KMS-11 (cell line): ENCODE measurements around the gene BRINP3.

ENCODE experiments used
- H2AFZ ChIP-seq: fragments of 200-600 bp; sonication (generic); 2 replicates; pipeline ENCODE4 v1.6.1; 2016; ENCODE audit warnings: antibody characterized with exemption, mixed run types, low read depth
- H3K27ac ChIP-seq: fragments of 200-600 bp; sonication (generic); 2 replicates; pipeline ENCODE4 v1.6.1; 2016; ENCODE audit warnings: mild to moderate bottlenecking, mixed run types
- H3K27me3 ChIP-seq: fragments of 200-600 bp; sonication (generic); 2 replicates; pipeline ENCODE4 v1.6.1; 2017; ENCODE audit warnings: mild to moderate bottlenecking, low read depth, mixed run types, moderate library complexity; ENCODE audit not compliant: insufficient read depth
- H3K36me3 ChIP-seq: fragments of 200-600 bp; sonication (generic); 2 replicates; pipeline ENCODE4 v1.6.1; 2017; ENCODE audit warnings: mild to moderate bottlenecking, mixed run types; ENCODE audit not compliant: insufficient read depth
- H3K4me1 ChIP-seq: fragments of 200-600 bp; sonication (generic); 2 replicates; pipeline ENCODE4 v1.6.1; 2016; ENCODE audit warnings: mild to moderate bottlenecking, low read depth, mixed run types; ENCODE audit not compliant: poor library complexity, severe bottlenecking
- H3K4me2 ChIP-seq: fragments of 200-600 bp; sonication (generic); 2 replicates; pipeline ENCODE4 v1.7.0; 2016; ENCODE audit warnings: mild to moderate bottlenecking, mixed run types
- H3K4me3 ChIP-seq: fragments of 200-600 bp; sonication (generic); IDR thresholded peaks from 2 replicates; pipeline ENCODE4 v1.6.1; 2017; ENCODE audit warnings: low read depth, low read length, mixed read lengths; ENCODE audit not compliant: insufficient read depth
- H3K79me2 ChIP-seq: fragments of 200-600 bp; sonication (generic); 2 replicates; pipeline ENCODE4 v1.6.1; 2016; ENCODE audit warnings: low read depth, mixed run types; ENCODE audit not compliant: insufficient read depth
- H3K9ac ChIP-seq: fragments of 200-600 bp; sonication (generic); 2 replicates; pipeline ENCODE4 v1.6.1; 2016; ENCODE audit warnings: mild to moderate bottlenecking, mixed run types
- H4K20me1 ChIP-seq: fragments of 200-600 bp; sonication (generic); 2 replicates; pipeline ENCODE4 v1.6.1; 2016; ENCODE audit warnings: mild to moderate bottlenecking, mixed run types; ENCODE audit not compliant: insufficient read depth
- CTCF ChIP-seq: fragments of 200-600 bp; sonication (generic); conservative IDR thresholded peaks from 2 replicates; pipeline ENCODE4 v1.6.1; 2017; ENCODE audit warnings: low read depth, mild to moderate bottlenecking, antibody characterized with exemption, low read length, moderate library complexity, mixed read lengths

Gene BRINP3

DNA sequence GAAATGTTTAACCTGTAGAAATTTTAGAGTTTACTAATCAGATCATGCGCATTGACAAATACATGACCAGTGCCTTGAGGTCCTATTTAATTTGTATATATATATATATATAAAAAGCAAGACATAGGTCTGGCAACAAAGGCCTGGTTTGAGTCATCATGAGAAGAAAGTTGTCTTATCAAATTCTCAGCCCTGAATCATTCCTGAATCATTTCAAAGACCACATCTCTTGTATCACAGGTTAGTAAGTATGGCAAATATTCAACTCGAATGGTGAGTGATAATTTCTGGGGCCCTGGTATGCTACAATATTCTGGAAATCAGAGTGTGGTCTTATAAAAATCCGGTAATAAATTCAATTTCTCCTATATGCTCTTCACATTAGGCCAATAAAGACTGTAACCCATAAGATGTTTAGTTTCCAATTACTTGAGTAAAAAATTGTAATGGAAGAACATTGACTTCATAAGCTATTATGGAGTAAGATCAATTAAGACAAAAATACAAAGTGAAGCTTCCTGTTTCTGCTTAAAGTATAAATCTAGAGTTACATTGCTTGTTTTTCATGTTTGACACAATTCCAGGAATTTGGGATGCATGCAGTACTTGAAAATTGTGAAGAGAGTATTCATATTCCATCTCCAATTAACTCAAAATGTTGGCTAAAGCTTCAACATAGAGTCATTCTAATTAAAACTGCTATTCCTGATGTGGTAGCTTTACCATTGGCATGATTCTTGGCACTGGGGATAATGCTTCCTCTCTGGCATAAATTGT is 309.4 kb downstream of the BRINP3 start:
- Histone ChIP-seq H3K27ac (no peak overlapping the region), H3K4me1 (no peaks in the 10 kb centered on the region), H3K27me3 (no peaks in the 10 kb centered on the region), H3K4me2 (no peak overlapping the region), H3K4me3 (no peak overlapping the region), H4K20me1 (no peaks in the 10 kb centered on the region), H3K79me2 (no peaks in the 10 kb centered on the region), H2AFZ (no peak overlapping the region), H3K36me3 (no peaks in the 10 kb centered on the region), H3K9ac (no peak overlapping the region)
- TF ChIP-seq CTCF: no peak

DNA sequence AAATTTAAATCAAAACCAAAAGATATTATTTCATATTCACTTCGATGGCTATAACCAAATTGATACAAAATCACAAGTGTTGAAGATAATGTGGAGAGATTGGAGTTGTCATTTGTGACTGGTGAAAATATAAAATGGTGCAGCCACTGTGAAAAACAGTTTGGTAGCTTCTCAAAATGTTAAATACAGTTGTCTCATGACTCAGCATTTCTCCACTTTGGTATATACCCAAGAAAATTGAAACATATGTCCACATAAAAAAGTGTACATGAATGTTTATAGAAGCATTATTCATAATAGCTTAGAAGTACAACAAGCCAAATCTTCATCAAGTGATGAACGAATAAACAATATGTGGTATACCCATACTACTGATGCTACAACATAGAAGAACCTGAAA is 318.5 kb downstream of the BRINP3 start:
- TF ChIP-seq CTCF: no peak
- H3K4me1 ChIP-seq: no peaks in the 10 kb centered on the region
- H3K27me3 ChIP-seq: no peaks in the 10 kb centered on the region
- H3K27ac ChIP-seq: no peak overlapping the region
- no peaks in the 10 kb centered on the region for H3K36me3 ChIP-seq
- H3K4me2 ChIP-seq: no peak overlapping the region
- no peaks in the 10 kb centered on the region for H3K79me2 ChIP-seq
- no peaks in the 10 kb centered on the region for H4K20me1 ChIP-seq
- no peak overlapping the region for H2AFZ ChIP-seq
- no peak overlapping the region for H3K9ac ChIP-seq
- H3K4me3 ChIP-seq: no peak overlapping the region

DNA sequence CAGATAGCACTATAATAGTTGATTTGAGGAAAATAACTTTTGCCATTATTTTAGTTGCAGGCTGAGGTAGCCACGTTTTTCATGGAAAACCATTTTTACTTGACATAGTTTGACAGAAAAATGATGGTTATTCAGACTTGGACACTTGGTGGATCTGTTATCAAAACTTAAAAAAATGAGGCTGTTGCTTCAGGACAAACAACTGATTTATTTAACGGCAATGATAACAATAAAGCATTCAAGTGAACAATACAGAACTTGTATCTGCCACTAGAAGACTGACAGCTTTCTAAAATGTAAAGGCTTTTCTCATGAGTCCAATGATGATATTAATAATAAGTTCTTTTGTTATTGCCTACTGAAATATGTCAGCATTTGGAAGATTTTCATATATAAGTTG is 322.9 kb downstream of the BRINP3 start:
- Histone ChIP-seq H3K4me3 (no peak overlapping the region), H3K4me2 (no peak overlapping the region), H3K9ac (no peak overlapping the region), H3K27ac (no peak overlapping the region), H4K20me1 (no peaks in the 10 kb centered on the region), H3K27me3 (no peaks in the 10 kb centered on the region), H3K79me2 (no peaks in the 10 kb centered on the region), H3K36me3 (no peaks in the 10 kb centered on the region), H2AFZ (no peak overlapping the region), H3K4me1 (no peaks in the 10 kb centered on the region)
- TF ChIP-seq CTCF: no peak

GRCh38 chr1:190147616-190148015 is 330.0 kb downstream of the BRINP3 start:
- Histone ChIP-seq H3K36me3 (no peaks in the 10 kb centered on the region; the same call in 1 of the 2 replicates), H3K27me3 (no peaks in the 10 kb centered on the region), H3K4me3 (no peak overlapping the region), H2AFZ (no peak overlapping the region), H3K9ac (no peak overlapping the region), H4K20me1 (no peaks in the 10 kb centered on the region), H3K4me1 (no peaks in the 10 kb centered on the region), H3K27ac (no peak overlapping the region), H3K4me2 (no peak overlapping the region), H3K79me2 (no peaks in the 10 kb centered on the region)
- TF ChIP-seq CTCF: no peak
